ENCODE measurements around the gene KRT74.

GRCh38 chr12:52552681-52553195 is 20.9 kb downstream of the KRT74 start, which contains the start of gene KRT71:
- TF ChIP-seq CTCF (conservative IDR thresholded peaks at IDR 0.05; ENCODE audit: low read depth, low read length) (no peak), EZH2phosphoT487 (IDR thresholded peaks at IDR 0.05; ENCODE audit: borderline replicate concordance, low read length) (no peak), EZH2 (IDR thresholded peaks at IDR 0.05; ENCODE audit: low read length, unreplicated experiment) (no peak)

All from PC-3 (cell line).